ENCODE measurements around the gene PRSS12. TPM values are rescaled to one million over a fixed set of nuclear protein-coding genes. Genes with fewer than 3 reads are reported as not detected.

PRSS12 gene
- total and polyA plus RNA-seq, 2 experiments from 2014 or later, result 5.5 to 12.9 TPM

DNA sequence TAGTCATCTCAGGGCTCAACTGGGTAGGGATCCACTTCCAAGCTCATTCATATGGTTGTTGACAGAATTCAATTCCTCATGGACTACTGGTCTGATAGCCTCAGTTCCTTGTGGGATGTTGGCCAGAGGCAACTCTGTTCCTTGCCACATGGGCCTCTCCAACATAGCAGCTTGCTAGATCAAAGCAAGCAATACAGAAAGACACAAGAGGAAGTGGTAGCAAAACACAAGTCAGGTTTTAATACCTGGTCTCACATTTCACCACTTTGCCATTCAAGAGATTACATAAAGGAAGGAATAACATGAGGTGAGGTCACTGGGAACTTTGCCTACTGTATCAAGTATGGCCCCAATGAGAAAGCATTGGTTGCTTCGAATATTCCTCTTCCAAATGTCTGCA is 79.2 kb downstream of the PRSS12 start:
- peaks cover 2% of the 10 kb centered on the region; the same call in 2 of the 3 replicates for H3K9me3 Mint-ChIP-seq
- H3K9me2 ChIP-seq (ENCODE audit: insufficient read depth), result no peaks in the 10 kb centered on the region

More for the DNA sequence above, 79.2 kb downstream of the PRSS12 start:
- Histone ChIP-seq H3F3A (replicated peaks; ENCODE audit: low read depth) (no peaks in the 10 kb centered on the region), H3K27ac (ENCODE audit: low read depth) (no peak overlapping the region), H3K36me3 (ENCODE audit: insufficient read depth) (no peaks in the 10 kb centered on the region), H3K4me1 (ENCODE audit: insufficient read depth) (peaks cover 6% of the 10 kb centered on the region; the same call in 1 of the 2 replicates), H3K4me2 (no peak overlapping the region), H3K4me3 (no peak overlapping the region), H2AFZ (no peak overlapping the region), H3K79me2 (replicated peaks; ENCODE audit: insufficient read depth) (peaks cover under 1% of the 10 kb centered on the region), H3K27me3 (ENCODE audit: insufficient read depth) (no peaks in the 10 kb centered on the region), H4K20me1 (replicated peaks; ENCODE audit: insufficient read depth) (no peaks in the 10 kb centered on the region)
- Mint-ChIP-seq H3K27ac (no peak overlapping the region), H3K4me1 (0 out of 3 replicates have a peak, but pooled peaks cover 2% of the 10 kb centered on the region), H3K36me3 (ENCODE audit: low read depth) (peaks cover 4% of the 10 kb centered on the region), H3K4me3 (no peak overlapping the region), H3K27me3 (ENCODE audit: insufficient read depth, low read depth, poor library complexity) (peaks cover 11% of the 10 kb centered on the region)
- ATAC-seq (no peak), DNase-seq (ENCODE audit: low spot score) (no peak)
- TF ChIP-seq, protein P1, sequence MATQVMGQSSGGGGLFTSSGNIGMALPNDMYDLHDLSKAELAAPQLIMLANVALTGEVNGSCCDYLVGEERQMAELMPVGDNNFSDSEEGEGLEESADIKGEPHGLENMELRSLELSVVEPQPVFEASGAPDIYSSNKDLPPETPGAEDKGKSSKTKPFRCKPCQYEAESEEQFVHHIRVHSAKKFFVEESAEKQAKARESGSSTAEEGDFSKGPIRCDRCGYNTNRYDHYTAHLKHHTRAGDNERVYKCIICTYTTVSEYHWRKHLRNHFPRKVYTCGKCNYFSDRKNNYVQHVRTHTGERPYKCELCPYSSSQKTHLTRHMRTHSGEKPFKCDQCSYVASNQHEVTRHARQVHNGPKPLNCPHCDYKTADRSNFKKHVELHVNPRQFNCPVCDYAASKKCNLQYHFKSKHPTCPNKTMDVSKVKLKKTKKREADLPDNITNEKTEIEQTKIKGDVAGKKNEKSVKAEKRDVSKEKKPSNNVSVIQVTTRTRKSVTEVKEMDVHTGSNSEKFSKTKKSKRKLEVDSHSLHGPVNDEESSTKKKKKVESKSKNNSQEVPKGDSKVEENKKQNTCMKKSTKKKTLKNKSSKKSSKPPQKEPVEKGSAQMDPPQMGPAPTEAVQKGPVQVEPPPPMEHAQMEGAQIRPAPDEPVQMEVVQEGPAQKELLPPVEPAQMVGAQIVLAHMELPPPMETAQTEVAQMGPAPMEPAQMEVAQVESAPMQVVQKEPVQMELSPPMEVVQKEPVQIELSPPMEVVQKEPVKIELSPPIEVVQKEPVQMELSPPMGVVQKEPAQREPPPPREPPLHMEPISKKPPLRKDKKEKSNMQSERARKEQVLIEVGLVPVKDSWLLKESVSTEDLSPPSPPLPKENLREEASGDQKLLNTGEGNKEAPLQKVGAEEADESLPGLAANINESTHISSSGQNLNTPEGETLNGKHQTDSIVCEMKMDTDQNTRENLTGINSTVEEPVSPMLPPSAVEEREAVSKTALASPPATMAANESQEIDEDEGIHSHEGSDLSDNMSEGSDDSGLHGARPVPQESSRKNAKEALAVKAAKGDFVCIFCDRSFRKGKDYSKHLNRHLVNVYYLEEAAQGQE (IDR thresholded peaks at IDR 0.05; ENCODE audit: unreplicated experiment), result no peak
- TF ChIP-seq EZH2 (IDR thresholded peaks at IDR 0.05; ENCODE audit: low read depth, unreplicated experiment) (no peak), JUNB (IDR thresholded peaks at IDR 0.05; ENCODE audit: unreplicated experiment) (no peak), CREB1 (CRISPR knock-in tag; IDR thresholded peaks at IDR 0.05; ENCODE audit: low read depth) (no peak), NANOG (IDR thresholded peaks at IDR 0.05; ENCODE audit: borderline replicate concordance) (no peak), STAT1 (IDR thresholded peaks at IDR 0.05; ENCODE audit: unreplicated experiment) (no peak), POLR2AphosphoS5 (IDR thresholded peaks at IDR 0.05; ENCODE audit: low read depth) (no peak), ZNF114 (CRISPR knock-in tag; IDR thresholded peaks at IDR 0.05) (no peak), ZNF331 (CRISPR knock-in tag; IDR thresholded peaks at IDR 0.05; ENCODE audit: low read depth) (no peak), EZH2phosphoT487 (IDR thresholded peaks at IDR 0.05; ENCODE audit: unreplicated experiment) (no peak)
- TF ChIP-seq, protein P2, sequence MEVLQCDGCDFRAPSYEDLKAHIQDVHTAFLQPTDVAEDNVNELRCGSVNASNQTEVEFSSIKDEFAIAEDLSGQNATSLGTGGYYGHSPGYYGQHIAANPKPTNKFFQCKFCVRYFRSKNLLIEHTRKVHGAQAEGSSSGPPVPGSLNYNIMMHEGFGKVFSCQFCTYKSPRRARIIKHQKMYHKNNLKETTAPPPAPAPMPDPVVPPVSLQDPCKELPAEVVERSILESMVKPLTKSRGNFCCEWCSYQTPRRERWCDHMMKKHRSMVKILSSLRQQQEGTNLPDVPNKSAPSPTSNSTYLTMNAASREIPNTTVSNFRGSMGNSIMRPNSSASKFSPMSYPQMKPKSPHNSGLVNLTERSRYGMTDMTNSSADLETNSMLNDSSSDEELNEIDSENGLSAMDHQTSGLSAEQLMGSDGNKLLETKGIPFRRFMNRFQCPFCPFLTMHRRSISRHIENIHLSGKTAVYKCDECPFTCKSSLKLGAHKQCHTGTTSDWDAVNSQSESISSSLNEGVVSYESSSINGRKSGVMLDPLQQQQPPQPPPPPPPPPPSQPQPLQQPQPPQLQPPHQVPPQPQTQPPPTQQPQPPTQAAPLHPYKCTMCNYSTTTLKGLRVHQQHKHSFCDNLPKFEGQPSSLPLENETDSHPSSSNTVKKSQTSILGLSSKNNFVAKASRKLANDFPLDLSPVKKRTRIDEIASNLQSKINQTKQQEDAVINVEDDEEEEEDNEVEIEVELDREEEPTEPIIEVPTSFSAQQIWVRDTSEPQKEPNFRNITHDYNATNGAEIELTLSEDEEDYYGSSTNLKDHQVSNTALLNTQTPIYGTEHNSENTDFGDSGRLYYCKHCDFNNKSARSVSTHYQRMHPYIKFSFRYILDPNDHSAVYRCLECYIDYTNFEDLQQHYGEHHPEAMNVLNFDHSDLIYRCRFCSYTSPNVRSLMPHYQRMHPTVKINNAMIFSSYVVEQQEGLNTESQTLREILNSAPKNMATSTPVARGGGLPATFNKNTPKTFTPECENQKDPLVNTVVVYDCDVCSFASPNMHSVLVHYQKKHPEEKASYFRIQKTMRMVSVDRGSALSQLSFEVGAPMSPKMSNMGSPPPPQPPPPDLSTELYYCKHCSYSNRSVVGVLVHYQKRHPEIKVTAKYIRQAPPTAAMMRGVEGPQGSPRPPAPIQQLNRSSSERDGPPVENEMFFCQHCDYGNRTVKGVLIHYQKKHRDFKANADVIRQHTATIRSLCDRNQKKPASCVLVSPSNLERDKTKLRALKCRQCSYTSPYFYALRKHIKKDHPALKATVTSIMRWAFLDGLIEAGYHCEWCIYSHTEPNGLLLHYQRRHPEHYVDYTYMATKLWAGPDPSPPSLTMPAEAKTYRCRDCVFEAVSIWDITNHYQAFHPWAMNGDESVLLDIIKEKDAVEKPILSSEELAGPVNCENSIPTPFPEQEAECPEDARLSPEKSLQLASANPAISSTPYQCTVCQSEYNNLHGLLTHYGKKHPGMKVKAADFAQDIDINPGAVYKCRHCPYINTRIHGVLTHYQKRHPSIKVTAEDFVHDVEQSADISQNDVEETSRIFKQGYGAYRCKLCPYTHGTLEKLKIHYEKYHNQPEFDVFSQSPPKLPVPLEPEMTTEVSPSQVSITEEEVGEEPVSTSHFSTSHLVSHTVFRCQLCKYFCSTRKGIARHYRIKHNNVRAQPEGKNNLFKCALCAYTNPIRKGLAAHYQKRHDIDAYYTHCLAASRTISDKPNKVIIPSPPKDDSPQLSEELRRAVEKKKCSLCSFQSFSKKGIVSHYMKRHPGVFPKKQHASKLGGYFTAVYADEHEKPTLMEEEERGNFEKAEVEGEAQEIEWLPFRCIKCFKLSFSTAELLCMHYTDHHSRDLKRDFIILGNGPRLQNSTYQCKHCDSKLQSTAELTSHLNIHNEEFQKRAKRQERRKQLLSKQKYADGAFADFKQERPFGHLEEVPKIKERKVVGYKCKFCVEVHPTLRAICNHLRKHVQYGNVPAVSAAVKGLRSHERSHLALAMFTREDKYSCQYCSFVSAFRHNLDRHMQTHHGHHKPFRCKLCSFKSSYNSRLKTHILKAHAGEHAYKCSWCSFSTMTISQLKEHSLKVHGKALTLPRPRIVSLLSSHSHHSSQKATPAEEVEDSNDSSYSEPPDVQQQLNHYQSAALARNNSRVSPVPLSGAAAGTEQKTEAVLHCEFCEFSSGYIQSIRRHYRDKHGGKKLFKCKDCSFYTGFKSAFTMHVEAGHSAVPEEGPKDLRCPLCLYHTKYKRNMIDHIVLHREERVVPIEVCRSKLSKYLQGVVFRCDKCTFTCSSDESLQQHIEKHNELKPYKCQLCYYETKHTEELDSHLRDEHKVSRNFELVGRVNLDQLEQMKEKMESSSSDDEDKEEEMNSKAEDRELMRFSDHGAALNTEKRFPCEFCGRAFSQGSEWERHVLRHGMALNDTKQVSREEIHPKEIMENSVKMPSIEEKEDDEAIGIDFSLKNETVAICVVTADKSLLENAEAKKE (CRISPR knock-in tag; IDR thresholded peaks at IDR 0.05), result no peak
- TF ChIP-seq, protein P3, sequence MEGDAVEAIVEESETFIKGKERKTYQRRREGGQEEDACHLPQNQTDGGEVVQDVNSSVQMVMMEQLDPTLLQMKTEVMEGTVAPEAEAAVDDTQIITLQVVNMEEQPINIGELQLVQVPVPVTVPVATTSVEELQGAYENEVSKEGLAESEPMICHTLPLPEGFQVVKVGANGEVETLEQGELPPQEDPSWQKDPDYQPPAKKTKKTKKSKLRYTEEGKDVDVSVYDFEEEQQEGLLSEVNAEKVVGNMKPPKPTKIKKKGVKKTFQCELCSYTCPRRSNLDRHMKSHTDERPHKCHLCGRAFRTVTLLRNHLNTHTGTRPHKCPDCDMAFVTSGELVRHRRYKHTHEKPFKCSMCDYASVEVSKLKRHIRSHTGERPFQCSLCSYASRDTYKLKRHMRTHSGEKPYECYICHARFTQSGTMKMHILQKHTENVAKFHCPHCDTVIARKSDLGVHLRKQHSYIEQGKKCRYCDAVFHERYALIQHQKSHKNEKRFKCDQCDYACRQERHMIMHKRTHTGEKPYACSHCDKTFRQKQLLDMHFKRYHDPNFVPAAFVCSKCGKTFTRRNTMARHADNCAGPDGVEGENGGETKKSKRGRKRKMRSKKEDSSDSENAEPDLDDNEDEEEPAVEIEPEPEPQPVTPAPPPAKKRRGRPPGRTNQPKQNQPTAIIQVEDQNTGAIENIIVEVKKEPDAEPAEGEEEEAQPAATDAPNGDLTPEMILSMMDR (conservative IDR thresholded peaks at IDR 0.05; ENCODE audit: low read depth in 2 of 2), result no peak
- TF ChIP-seq, protein P4, sequence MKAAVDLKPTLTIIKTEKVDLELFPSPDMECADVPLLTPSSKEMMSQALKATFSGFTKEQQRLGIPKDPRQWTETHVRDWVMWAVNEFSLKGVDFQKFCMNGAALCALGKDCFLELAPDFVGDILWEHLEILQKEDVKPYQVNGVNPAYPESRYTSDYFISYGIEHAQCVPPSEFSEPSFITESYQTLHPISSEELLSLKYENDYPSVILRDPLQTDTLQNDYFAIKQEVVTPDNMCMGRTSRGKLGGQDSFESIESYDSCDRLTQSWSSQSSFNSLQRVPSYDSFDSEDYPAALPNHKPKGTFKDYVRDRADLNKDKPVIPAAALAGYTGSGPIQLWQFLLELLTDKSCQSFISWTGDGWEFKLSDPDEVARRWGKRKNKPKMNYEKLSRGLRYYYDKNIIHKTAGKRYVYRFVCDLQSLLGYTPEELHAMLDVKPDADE (IDR thresholded peaks at IDR 0.05), result no peak

All from GM23338 (cell line).